Measurements from ENCODE around the gene PRRX2. TPM values are rescaled to one million over a fixed set of nuclear protein-coding genes. Genes with fewer than 3 reads are reported as not detected.

The PRRX2 gene
- polyA plus RNA-seq (ENCODE audit: low read depth in 6 of 6), result not detected

DNA sequence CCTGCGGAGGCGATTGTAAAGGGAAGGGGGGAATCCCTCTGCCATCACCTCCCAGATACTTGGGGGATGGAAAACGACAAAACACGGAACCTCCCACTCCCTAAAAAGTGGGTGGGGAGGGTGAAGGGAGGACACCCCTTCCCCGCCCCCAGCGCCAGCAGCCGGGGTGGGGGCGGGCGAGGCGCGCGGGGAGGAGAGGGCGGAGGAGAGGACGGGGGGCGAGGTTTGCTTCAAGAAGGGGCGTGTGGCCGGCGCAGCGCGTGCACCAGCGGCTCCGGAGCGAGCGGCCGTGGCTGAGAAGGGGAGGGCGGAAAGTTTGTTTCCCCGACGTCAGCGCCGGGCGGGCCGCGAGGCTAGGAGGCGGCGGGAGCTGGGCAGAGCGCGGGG is at the start of gene PRRX2:
PRRX2 (plus strand) TSS at position 259 of the 387 bp plus-strand sequence. CDS start 221 bp downstream, outside the sequence.
- Mint-ChIP-seq H3K9me3 (no peaks in the 10 kb centered on the region), H3K36me3 (no peaks in the 10 kb centered on the region), H3K27ac (peak within 1 kb of the TSS in 3 of 6 donors; percentile 44 to 66 (median 45)), H3K4me3 (peak within 1 kb of the TSS; percentile 74 to 90 (median 82)), H3K4me1 (peaks cover 6 to 9% (median 8%) of the 10 kb centered on the region in 3 donors), H3K27me3 (peaks cover 22 to 62% (median 34%) of the 10 kb centered on the region in 3 donors)
- DNase-seq, result peak; percentile 11
- peak; percentile 63 to 65 for ATAC-seq (ENCODE audit: low read depth in 2 of 2)

DNA sequence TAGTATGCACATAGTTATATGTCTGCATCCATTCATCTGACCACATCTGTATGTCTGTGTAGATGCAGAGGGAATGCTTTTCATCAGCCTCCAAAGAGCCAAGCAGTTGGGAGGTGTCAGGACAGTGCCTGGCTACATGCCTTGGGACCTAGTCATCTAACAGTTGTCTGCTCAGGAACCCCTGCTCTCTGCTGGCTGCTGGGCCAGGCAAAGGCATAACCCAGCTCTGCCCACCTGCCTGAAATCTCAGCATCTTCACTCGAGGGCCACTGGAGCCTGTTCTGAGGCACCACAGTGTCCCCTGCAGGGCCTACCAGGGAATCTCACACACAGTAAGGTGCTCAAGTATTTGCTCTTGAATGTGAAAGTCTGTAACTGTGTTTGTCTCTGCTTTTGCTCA is 48.3 kb upstream of the PRRX2 start:
- Mint-ChIP-seq H3K36me3 (no peaks in the 10 kb centered on the region), H3K27me3 (peaks cover 26 to 48% (median 29%) of the 10 kb centered on the region in 3 donors), H3K27ac (no peak overlapping the region), H3K9me3 (peaks cover 0 to 4% (median 0%) of the 10 kb centered on the region in 7 donors), H3K4me1 (peaks cover 0 to 5% (median 3%) of the 10 kb centered on the region in 3 donors), H3K4me3 (peak overlapping the region in 2 of 8 donors; percentile 26 to 50)
- DNase-seq, result no peak
- peak; percentile 30 to 51 for ATAC-seq (ENCODE audit: low read depth in 2 of 2)

DNA sequence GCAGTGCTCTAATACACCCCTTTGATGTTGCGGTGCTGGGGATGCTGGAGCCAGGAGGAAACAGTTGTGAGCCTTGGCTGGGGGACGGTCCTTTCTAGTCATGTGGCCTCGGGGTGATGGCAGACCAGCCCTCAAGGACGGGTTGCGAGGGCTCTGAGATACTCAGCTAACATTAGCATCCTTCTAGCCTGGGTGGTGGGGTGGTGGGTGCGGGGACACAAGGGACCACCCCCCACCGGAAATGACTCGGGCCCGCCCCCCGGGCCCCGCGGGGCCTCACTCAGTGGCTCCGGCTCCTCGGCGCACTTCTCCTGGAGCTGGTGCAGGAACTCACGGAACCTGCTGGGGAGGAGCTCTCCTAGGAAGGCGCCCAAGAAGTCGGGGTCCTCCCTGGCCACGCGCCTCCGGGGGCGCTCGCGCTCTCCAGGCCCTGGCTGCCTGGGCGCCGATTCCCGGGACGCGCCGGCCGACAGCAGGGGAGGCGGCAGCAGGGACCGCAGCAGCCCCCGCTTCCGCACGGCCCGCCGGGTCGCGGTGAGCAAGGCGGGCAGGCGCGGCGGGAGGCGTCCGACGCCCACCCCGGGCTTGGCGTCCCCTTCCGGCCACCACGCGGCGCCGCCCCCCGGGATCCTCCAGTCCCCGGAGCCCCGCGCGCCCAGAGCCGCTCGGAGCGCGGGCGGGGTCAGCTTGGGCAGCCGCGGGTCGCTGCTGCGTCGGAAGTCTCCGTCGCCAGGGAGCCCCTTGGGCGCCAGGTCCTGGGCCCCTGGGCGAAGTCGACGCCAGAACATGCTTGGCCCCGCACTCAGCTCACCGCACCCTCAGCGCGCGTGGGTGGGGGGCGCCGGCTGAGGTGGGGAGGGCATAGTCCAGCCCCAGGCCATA is 45.4 kb upstream of the PRRX2 start:
- peak; percentile 26 for DNase-seq

DNA sequence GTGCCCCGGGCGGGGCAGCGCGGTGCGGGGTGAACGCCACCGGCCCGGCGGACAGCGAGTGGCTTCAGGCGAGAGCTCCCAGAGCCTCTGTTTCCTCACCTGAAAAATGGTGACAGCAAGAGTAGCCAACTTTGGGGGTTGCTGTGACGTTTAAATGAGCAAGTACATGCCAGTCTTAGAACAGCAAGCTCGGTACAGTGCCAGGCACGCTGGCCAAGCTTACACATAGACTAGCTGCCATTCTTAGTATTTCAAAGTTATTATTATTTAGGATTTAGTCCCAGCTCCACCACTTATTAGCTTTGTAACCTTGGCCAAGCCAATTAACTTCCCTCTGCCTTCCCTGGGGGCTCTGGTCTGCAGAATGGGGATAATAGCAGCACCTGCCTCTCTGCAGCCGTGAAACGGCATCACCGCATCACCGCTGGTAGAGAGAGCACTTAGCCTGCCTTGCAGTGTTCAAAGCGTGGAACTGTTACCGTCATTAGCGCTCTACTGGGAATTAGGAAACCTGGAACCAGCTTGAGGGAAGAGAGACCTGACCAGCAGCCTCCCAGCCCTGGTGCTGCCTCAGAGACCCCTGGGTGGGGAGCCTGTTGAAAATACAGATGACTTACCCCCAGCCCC is 44.7 kb upstream of the PRRX2 start, which contains the start of gene C9orf50:
C9orf50 (minus strand) TSS at position 433 of the 627 bp plus-strand sequence. CDS start 527 bp downstream, outside the sequence.
- ATAC-seq (ENCODE audit: low read depth in 2 of 2), result no peak
- peaks cover 0 to 4% (median 0%) of the 10 kb centered on the region in 7 donors for H3K9me3 Mint-ChIP-seq
- no peaks in the 10 kb centered on the region for H3K36me3 Mint-ChIP-seq
- H3K4me1 Mint-ChIP-seq, result peaks cover 15 to 24% (median 17%) of the 10 kb centered on the region in 3 donors
- H3K4me3 Mint-ChIP-seq, result peak within 1 kb of the TSS in 6 of 8 donors; percentile 29 to 83 (median 46)
- H3K27me3 Mint-ChIP-seq, result peaks cover 26 to 53% (median 39%) of the 10 kb centered on the region in 3 donors
- DNase-seq, result no peak
- H3K27ac Mint-ChIP-seq, result peak within 1 kb of the TSS in 1 of 6 donors; percentile 64

More for the DNA sequence above, 45.4 kb upstream of the PRRX2 start:
- Mint-ChIP-seq H3K27ac (no peak overlapping the region), H3K9me3 (peaks cover 0 to 4% (median 0%) of the 10 kb centered on the region in 7 donors), H3K4me3 (peak overlapping the region in 6 of 8 donors; percentile 12 to 83 (median 56)), H3K4me1 (peaks cover 11 to 17% (median 14%) of the 10 kb centered on the region in 3 donors), H3K36me3 (no peaks in the 10 kb centered on the region), H3K27me3 (peaks cover 26 to 53% (median 39%) of the 10 kb centered on the region in 3 donors)
- peak in 1 of 2 donors; percentile 11 for ATAC-seq (ENCODE audit: low read depth in 2 of 2)

DNA sequence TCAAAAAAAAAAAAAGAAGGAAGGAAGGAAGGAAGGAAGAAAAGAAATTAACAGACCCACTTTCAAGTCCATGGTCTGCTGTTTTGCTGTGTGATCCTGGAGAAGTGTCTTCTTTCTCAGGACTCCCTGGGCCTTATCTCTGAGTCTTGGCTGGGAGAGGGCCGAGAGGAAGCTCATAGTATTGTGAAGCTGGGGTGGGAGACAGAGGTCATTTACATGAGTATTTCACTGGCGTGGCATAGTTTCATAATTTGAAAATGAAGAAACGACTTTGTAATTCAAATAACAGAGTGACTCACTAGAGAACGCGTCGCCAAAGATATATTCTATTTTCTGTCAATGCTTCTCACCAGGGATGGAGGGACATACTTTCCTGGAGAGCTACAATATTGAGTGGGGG is 42.1 kb upstream of the PRRX2 start:
- peaks cover 20 to 50% (median 34%) of the 10 kb centered on the region in 3 donors for H3K27me3 Mint-ChIP-seq
- H3K9me3 Mint-ChIP-seq, result peaks cover 0 to 2% (median 0%) of the 10 kb centered on the region in 7 donors
- no peaks in the 10 kb centered on the region for H3K36me3 Mint-ChIP-seq
- ATAC-seq (ENCODE audit: low read depth in 2 of 2) (no peak), DNase-seq (no peak)
- peaks cover 29 to 45% (median 38%) of the 10 kb centered on the region in 3 donors for H3K4me1 Mint-ChIP-seq
- H3K27ac Mint-ChIP-seq, result peak overlapping the region in 3 of 6 donors; percentile 23 to 97 (median 75)
- H3K4me3 Mint-ChIP-seq, result peak overlapping the region in 3 of 8 donors; percentile 16 to 61 (median 44)

DNA sequence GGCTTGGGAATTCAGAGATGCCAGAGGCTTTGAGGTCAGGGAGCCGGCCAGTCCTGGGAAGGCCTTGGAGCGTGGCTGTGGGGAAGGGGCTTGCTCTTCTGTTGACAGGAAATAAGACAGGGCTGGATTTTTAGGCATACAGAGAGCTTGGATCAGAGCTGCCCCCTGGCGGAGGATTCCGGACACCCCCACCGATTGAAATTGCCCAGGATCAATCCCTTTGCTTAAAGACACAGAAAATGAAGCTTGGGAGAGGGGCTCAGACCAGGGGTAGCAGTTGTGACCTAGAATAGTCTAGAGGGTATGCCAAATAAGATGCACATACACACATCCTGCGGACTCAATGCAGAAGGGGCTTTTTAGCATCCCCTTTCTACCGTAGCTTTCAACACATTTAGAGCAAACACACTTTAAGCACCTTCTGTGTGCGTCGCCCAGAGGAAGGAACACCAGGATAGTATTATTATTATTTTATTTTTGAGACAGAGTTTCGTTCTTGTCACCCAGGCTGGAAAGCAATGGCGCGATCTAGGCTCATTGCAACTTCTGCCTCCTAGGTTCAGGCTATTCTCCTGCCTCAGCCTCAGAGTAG is 41.2 kb upstream of the PRRX2 start:
- Mint-ChIP-seq H3K9me3 (peaks cover 0 to 2% (median 0%) of the 10 kb centered on the region in 7 donors), H3K4me3 (peak overlapping the region; percentile 66 to 94 (median 83)), H3K27ac (peak overlapping the region; percentile 94 to 99 (median 98)), H3K27me3 (peaks cover 13 to 40% (median 25%) of the 10 kb centered on the region in 3 donors), H3K36me3 (no peaks in the 10 kb centered on the region), H3K4me1 (peaks cover 27 to 54% (median 44%) of the 10 kb centered on the region in 3 donors)
- peak in 1 of 2 donors; percentile 5 for ATAC-seq (ENCODE audit: low read depth in 2 of 2)
- DNase-seq, result peak; percentile 61

DNA sequence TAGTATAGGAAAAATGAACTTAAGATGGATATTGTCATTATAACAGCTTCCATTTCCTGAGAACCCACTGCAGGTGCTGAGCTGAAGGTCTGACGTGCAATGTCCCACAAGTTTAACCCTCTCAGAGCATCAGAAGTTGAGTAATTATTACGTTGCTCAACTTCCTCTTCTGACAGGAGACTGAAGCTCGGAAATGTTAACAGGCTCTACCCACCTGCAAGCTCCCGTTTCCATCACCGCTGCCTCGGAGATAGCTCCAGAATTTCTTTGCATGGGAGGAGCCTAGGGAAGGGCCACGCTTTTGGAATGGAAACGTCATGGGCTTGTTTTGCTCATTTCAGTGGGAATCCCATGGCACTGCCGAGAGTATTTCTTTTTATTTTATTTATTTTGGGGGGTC is 40.5 kb upstream of the PRRX2 start:
- DNase-seq, result peak; percentile 74
- Mint-ChIP-seq H3K4me3 (peak overlapping the region; percentile 88 to 94 (median 91)), H3K36me3 (no peaks in the 10 kb centered on the region)

DNA sequence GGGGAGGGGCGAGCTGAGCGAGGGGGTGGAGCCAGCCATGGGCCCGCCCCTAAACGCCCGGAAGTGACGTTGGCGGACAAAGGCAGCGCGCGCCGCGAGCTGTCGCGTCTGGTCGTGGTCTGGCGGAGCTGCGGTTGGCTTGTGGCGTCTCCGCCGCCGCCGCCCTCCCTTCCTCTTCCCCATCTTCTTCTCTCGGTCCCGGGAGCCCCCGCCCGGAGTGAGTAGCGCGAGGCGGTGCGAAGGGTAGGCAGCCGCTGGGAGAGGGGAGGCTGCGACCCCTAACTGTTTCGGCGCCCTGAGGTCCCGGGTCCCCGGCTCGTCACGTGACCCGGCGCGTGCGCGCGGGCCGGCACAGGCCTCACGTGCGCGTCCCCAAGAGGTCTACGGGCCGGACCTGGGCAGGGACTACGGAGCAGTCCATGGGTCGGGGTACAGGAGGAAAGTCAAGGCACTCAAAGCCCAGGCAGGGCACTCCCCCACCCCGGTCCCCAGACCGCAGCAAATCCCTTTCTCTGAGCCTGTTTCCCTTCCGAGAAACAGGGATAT is 39.3 kb upstream of the PRRX2 start, which contains the start of gene NTMT1:
NTMT1 (plus strand) TSS at position 85 of the 546 bp plus-strand sequence. CDS start 6,541 bp downstream, outside the sequence.
- H3K4me3 Mint-ChIP-seq, result peak within 1 kb of the TSS; percentile 88 to 94 (median 91)
- peaks cover 37 to 63% (median 52%) of the 10 kb centered on the region in 3 donors for H3K4me1 Mint-ChIP-seq
- peaks cover 5 to 29% (median 14%) of the 10 kb centered on the region in 3 donors for H3K27me3 Mint-ChIP-seq
- DNase-seq (peak; percentile 94), ATAC-seq (ENCODE audit: low read depth in 2 of 2) (peak; percentile 79 to 83)
- H3K36me3 Mint-ChIP-seq, result no peaks in the 10 kb centered on the region
- H3K9me3 Mint-ChIP-seq, result peaks cover 0 to 2% (median 0%) of the 10 kb centered on the region in 7 donors
- peak within 1 kb of the TSS; percentile 94 to 99 (median 98) for H3K27ac Mint-ChIP-seq

More for the DNA sequence above, 40.5 kb upstream of the PRRX2 start:
- peaks cover 0 to 2% (median 0%) of the 10 kb centered on the region in 7 donors for H3K9me3 Mint-ChIP-seq
- peaks cover 12 to 34% (median 20%) of the 10 kb centered on the region in 3 donors for H3K27me3 Mint-ChIP-seq
- peak overlapping the region; percentile 94 to 99 (median 98) for H3K27ac Mint-ChIP-seq
- peaks cover 27 to 59% (median 49%) of the 10 kb centered on the region in 3 donors for H3K4me1 Mint-ChIP-seq
- ATAC-seq (ENCODE audit: low read depth in 2 of 2), result peak; percentile 53 to 61

DNA sequence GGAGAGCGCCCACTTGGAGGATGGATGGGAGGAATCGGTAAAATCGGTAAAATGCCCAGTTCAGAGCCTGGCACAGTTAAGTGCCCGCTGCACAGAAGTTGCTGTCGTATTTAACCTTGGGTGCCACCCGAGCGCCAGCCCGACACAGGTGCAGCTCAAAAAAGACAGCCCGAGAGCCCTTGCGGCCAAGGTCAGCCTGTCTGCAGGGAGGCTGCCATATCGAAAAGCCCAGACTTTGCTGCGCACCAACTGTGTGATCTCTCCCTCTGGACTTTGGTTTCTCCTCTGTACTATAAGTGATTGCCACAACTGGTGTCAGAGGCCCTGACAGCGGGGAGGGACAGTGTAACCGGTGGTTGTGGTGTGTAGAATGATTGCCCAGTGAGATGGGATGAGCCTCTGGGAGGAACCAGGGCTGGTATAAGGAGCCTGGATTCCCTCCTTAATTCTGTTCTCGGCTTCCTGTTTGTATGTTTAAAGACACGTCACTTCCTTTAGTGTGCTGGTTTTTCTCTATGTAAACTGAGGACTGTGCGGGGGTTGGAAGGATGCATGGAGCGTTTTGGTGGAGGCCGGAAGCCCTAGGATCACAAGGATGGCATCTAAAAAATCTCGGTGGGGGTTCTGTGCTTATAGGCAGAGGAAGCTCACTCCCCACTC is 38.7 kb upstream of the PRRX2 start:
- DNase-seq (peak; percentile 48), ATAC-seq (ENCODE audit: low read depth in 2 of 2) (peak; percentile 38 to 42)
- H3K27ac Mint-ChIP-seq, result peak overlapping the region; percentile 93 to 99 (median 98)
- peaks cover 43 to 69% (median 58%) of the 10 kb centered on the region in 3 donors for H3K4me1 Mint-ChIP-seq
- peak overlapping the region; percentile 88 to 94 (median 91) for H3K4me3 Mint-ChIP-seq
- H3K36me3 Mint-ChIP-seq, result no peaks in the 10 kb centered on the region
- peaks cover 0 to 23% (median 10%) of the 10 kb centered on the region in 3 donors for H3K27me3 Mint-ChIP-seq
- peaks cover 0 to 2% (median 0%) of the 10 kb centered on the region in 7 donors for H3K9me3 Mint-ChIP-seq

DNA sequence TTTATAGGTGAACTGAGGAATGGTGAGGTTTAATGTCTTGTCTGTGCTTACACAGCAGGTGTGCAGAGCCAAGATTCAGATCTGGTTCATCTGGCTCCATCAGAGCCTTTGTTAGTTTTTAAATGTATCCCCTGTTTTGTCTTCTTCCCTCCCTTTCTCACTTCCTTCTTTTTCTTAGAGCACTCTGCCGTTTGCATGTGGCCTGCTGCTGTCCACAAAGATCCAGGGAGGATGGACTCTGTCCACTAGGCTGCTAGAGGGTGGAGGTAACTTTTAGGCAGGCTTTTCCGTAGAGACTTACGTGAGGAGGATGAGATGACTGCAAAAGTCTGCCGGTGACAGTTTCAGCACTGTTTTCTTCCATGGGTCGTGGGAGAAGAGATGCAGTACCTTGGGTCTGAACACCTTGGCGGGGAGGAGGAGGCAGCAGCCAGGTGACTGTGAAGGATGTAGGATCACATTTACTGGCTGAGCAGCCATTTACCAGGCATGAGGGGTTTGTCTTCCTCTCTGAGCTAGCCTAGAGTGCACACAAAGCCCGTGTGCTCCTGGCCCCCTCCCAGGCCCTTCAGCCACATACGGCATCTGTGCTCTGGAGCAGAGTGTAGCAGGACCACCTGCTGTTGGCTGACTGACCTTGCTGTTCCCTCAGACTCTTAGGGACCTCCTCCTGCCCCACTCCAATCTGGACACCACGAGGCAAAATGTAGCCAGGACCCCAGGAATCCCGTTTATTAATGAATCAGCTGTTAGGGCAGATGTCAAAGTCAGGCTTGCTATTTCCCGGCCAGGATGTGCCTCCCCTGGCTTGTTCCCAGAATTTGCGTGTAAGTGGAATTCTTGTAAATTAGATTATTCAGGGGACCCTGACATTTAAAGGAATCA is 37.6 kb upstream of the PRRX2 start:
- Mint-ChIP-seq H3K27ac (peak overlapping the region in 5 of 6 donors; percentile 93 to 99 (median 98)), H3K27me3 (peaks cover 0 to 15% (median 10%) of the 10 kb centered on the region in 3 donors), H3K36me3 (no peaks in the 10 kb centered on the region), H3K4me3 (peak overlapping the region; percentile 7 to 94 (median 91)), H3K4me1 (peaks cover 46 to 78% (median 61%) of the 10 kb centered on the region in 3 donors), H3K9me3 (peaks cover 0 to 2% (median 0%) of the 10 kb centered on the region in 7 donors)
- ATAC-seq (ENCODE audit: low read depth in 2 of 2) (no peak), DNase-seq (no peak)

DNA sequence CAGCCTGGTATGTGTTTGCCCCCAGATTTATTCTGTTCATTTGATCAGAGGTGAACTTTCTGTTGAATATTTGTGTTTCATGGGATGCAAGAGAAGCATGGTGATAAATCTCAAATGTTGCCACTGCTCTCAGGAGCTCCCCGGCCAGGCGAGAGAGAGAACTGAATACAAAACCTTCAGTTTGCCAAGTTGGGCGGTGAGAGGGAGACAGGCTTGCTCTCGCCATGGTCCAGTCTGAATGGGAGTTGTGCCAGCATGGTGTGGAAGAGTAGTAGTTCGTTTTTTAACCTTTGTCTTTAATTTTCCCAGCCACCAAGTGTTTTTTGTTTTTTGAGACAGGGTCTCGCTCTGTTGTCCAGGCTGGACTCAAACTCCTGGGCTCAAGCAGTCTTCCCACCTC is 36.7 kb upstream of the PRRX2 start:
- H3K27ac Mint-ChIP-seq, result peak overlapping the region in 4 of 6 donors; percentile 68 to 97 (median 75)
- peaks cover 42 to 78% (median 61%) of the 10 kb centered on the region in 3 donors for H3K4me1 Mint-ChIP-seq
- peaks cover 0 to 2% (median 0%) of the 10 kb centered on the region in 7 donors for H3K9me3 Mint-ChIP-seq
- H3K36me3 Mint-ChIP-seq, result no peaks in the 10 kb centered on the region
- no peak for ATAC-seq (ENCODE audit: low read depth in 2 of 2)
- no peak for DNase-seq
- H3K4me3 Mint-ChIP-seq, result peak overlapping the region in 4 of 8 donors; percentile 15 to 49 (median 23)
- H3K27me3 Mint-ChIP-seq, result peaks cover 0 to 6% (median 2%) of the 10 kb centered on the region in 3 donors

All from naive B cell (primary cell).